ENCODE data around the gene NPFFR1. TPM values are rescaled to one million over a fixed set of nuclear protein-coding genes. Genes with fewer than 3 reads are reported as not detected.
A peak's percentile ranks its signal among the peaks of the same experiment; 100 is the strongest.

Gene NPFFR1
- total RNA-seq, 1 donor from 2014 or later = not detected

DNA sequence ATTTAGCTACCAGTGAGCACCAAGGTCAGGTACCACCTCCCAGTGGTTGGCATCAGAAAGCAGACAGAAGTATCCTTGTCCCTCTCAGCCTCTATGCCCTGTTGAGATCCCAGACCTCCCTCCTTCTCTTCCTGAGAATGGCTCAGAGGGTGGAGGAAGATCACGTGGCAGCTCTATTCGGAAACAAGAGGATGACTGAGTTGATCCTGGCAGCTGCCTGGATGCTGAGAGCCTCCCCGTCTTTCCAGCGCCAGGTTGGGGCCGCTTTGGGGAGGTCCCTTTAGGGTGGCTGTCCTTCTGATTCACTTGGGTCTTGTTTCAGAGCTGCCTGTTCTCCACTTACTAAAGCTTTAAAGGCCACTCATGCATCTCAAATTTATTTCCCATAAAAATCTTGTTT, 36.9 kb upstream of the NPFFR1 start:
- TF ChIP-seq, protein P1, sequence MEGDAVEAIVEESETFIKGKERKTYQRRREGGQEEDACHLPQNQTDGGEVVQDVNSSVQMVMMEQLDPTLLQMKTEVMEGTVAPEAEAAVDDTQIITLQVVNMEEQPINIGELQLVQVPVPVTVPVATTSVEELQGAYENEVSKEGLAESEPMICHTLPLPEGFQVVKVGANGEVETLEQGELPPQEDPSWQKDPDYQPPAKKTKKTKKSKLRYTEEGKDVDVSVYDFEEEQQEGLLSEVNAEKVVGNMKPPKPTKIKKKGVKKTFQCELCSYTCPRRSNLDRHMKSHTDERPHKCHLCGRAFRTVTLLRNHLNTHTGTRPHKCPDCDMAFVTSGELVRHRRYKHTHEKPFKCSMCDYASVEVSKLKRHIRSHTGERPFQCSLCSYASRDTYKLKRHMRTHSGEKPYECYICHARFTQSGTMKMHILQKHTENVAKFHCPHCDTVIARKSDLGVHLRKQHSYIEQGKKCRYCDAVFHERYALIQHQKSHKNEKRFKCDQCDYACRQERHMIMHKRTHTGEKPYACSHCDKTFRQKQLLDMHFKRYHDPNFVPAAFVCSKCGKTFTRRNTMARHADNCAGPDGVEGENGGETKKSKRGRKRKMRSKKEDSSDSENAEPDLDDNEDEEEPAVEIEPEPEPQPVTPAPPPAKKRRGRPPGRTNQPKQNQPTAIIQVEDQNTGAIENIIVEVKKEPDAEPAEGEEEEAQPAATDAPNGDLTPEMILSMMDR (IDR thresholded peaks at IDR 0.05) = no peak
- POLR2A ChIA-PET = no interaction called here
- DNase-seq (no peak), ATAC-seq (ENCODE audit: low read depth) (no peak)
- H3K4me1 Mint-ChIP-seq = peaks cover 43% of the 10 kb centered on the region
- CTCF ChIA-PET = no interaction called here
- no peaks in the 10 kb centered on the region for H3K27me3 Mint-ChIP-seq
- H3K36me3 Mint-ChIP-seq (ENCODE audit: low read depth) = no peaks in the 10 kb centered on the region
- no peaks in the 10 kb centered on the region for H3K9me3 Mint-ChIP-seq
- no peak overlapping the region for H3K27ac Mint-ChIP-seq
- H3K4me3 Mint-ChIP-seq = no peak overlapping the region
- intact Hi-C loops (cut with micrococcal nuclease) = loop anchor here (5.0 kb wide), 1 partner anchor 42 kb away; no protein-coding TSS in a partner anchor

DNA sequence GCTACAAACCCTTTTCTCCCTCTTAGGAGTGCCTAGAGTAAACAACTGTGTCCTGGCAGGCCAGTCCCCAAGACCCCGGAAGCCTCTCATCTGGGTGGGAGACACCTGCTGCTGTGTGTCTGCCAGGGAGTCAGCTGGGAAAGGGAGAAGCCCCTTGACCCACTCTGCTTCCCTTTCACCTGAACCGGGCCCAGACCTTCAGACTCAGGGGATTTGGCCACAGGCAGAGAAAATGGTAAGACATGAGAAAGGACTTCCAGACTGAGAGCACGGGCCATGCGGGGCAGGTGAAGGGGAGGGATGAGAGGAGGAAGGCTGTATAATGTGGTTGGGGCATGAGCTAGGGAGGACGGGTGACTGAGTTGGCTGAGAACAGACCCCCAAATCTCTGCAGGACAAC, 36.0 kb upstream of the NPFFR1 start:
- CTCF ChIA-PET = no interaction called here
- DNase-seq = no peak

DNA sequence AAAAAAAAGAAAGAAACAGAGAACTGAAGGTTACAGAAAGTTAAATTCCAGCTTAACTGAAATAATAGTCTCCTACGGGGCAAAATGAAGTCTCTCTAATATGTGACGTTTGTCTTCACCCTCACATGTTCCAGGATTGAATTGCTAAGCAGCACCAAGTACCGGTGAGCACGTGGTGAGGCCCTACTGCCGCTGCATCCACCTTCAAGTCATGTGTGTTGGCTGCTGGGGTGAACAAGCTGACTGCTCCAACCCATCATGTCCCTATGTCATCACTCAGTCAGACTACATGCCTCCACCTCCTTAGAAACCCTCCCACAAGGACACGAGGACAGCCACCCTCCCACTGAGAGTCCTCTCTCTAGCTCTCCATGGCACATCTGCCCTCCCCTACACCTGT, 35.4 kb upstream of the NPFFR1 start:
- ATAC-seq (ENCODE audit: low read depth) = no peak
- Mint-ChIP-seq H3K27ac (no peak overlapping the region), H3K4me3 (no peak overlapping the region), H3K9me3 (peaks cover 2% of the 10 kb centered on the region), H3K4me1 (peaks cover 35% of the 10 kb centered on the region), H3K36me3 (ENCODE audit: low read depth) (no peaks in the 10 kb centered on the region), H3K27me3 (no peaks in the 10 kb centered on the region)
- TF ChIP-seq, protein P1 (IDR thresholded peaks at IDR 0.05) = no peak
- ChIA-PET POLR2A (interaction anchor here (0.6 to 0.7 kb wide), 3 partner anchors 10 to 1750 kb away, joined by 4 to 10 read pairs (median 6); no protein-coding TSS in a partner anchor), CTCF (no interaction called here)
- intact Hi-C loops (cut with micrococcal nuclease) = no loop called here
- no peak for DNase-seq

More for the DNA sequence above, 36.0 kb upstream of the NPFFR1 start:
- no peak for ATAC-seq (ENCODE audit: low read depth)
- Mint-ChIP-seq H3K4me3 (no peak overlapping the region), H3K4me1 (peaks cover 41% of the 10 kb centered on the region), H3K27ac (no peak overlapping the region), H3K9me3 (no peaks in the 10 kb centered on the region), H3K36me3 (ENCODE audit: low read depth) (no peaks in the 10 kb centered on the region), H3K27me3 (no peaks in the 10 kb centered on the region)
- intact Hi-C loops (cut with micrococcal nuclease) = loop anchor here (5.0 kb wide), 1 partner anchor 42 kb away; no protein-coding TSS in a partner anchor
- TF ChIP-seq, protein P1 (IDR thresholded peaks at IDR 0.05) = no peak
- POLR2A ChIA-PET = no interaction called here

DNA sequence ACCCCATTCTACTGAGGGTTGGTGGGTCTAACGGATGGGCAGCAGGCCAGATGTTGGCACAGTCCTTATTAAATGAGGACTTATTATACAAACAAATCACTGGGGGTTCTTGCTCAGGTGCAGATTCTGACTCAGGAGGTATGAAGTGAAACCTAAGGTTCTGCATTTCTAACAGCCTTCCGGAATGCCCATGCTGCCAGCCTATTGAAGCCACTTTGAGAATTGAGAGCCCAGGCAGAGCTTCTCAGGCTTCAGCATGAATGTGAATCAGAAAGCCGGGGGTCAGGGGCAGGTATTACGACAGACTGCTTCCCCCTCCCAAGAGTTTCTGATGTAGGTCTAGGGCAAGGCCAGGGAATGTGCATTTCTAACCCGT, 34.1 kb upstream of the NPFFR1 start:
- CTCF ChIA-PET = no interaction called here
- ATAC-seq (ENCODE audit: low read depth) (peak; percentile 82), DNase-seq (no peak)
- TF ChIP-seq, protein P1 (IDR thresholded peaks at IDR 0.05) = no peak
- H3K27me3 Mint-ChIP-seq = no peaks in the 10 kb centered on the region
- POLR2A ChIA-PET = interaction anchor here (0.6 to 1.2 kb wide), 2 partner anchors 9 to 37 kb away, joined by 3 read pairs; no protein-coding TSS in a partner anchor
- H3K9me3 Mint-ChIP-seq = peaks cover 3% of the 10 kb centered on the region
- H3K4me3 Mint-ChIP-seq = no peak overlapping the region
- no peaks in the 10 kb centered on the region for H3K36me3 Mint-ChIP-seq (ENCODE audit: low read depth)
- intact Hi-C loops (cut with micrococcal nuclease) = loop anchor here (1.0 kb wide), 1 partner anchor 13 kb away; no protein-coding TSS in a partner anchor
- peak overlapping the region; percentile 9 for H3K27ac Mint-ChIP-seq
- peaks cover 24% of the 10 kb centered on the region for H3K4me1 Mint-ChIP-seq

DNA sequence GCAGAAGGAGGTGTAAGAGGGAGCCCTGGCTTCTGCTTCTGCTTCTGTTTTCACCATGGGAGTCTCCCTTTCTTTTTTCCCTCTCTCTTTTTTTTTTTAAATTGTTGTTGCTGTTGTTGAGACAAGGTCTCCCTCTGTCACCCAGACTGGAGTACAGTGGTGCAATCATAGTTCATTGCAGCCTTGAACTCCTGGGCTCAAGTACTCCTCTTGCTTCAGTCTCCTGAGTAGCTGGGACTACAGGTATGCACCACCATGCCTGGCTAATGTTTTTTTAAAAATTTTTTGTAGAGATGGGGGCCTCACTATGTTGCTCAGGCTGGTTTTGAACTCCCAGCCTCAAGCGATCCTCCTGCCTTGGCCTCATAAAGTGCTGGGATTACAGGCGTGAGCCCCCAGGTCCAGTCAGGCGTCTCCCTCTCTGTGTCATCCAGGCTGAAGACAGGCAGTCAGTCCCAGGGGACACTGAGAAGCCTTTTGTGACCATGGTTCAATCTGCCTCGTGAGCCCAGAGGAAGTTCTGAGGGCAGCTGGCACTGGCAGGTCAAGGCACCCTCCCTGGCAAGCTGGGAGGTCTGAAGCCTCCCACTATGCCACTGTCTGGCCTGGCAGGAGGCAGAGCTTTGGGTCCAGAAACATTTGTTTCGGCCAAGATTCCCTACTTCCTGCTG, 33.6 kb upstream of the NPFFR1 start:
- ATAC-seq (ENCODE audit: low read depth) (peak; percentile 72), DNase-seq (no peak)
- ChIA-PET CTCF (interaction anchor here (1.4 kb wide), 1 partner anchor 52 kb away, joined by 3 read pairs; no protein-coding TSS in a partner anchor), POLR2A (interaction anchor here (1.2 kb wide), 1 partner anchor 38 kb away, joined by 3 read pairs; no protein-coding TSS in a partner anchor)
- intact Hi-C loops (cut with micrococcal nuclease) = loop anchor here (1.0 kb wide), 1 partner anchor 14 kb away; no protein-coding TSS in a partner anchor
- TF ChIP-seq, protein P1 (IDR thresholded peaks at IDR 0.05) = no peak
- Mint-ChIP-seq H3K36me3 (ENCODE audit: low read depth) (no peaks in the 10 kb centered on the region), H3K4me1 (peaks cover 20% of the 10 kb centered on the region), H3K27me3 (no peaks in the 10 kb centered on the region), H3K4me3 (no peak overlapping the region), H3K9me3 (peaks cover 3% of the 10 kb centered on the region), H3K27ac (no peak overlapping the region)
